HG02610 (cell line): ENCODE measurements around the gene CHMP1B.
A peak's percentile ranks its signal among the peaks of the same experiment; 100 is the strongest.

Experiments used
- ATAC-seq: cut with Tn5 transposase; IDR thresholded peaks from one replicate; pipeline ENCODE4 v1.9.1; 2021; ENCODE audit warnings: mild to moderate bottlenecking, moderate library complexity; ENCODE audit not compliant: unreplicated experiment

Gene CHMP1B, protein sequence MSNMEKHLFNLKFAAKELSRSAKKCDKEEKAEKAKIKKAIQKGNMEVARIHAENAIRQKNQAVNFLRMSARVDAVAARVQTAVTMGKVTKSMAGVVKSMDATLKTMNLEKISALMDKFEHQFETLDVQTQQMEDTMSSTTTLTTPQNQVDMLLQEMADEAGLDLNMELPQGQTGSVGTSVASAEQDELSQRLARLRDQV

DNA sequence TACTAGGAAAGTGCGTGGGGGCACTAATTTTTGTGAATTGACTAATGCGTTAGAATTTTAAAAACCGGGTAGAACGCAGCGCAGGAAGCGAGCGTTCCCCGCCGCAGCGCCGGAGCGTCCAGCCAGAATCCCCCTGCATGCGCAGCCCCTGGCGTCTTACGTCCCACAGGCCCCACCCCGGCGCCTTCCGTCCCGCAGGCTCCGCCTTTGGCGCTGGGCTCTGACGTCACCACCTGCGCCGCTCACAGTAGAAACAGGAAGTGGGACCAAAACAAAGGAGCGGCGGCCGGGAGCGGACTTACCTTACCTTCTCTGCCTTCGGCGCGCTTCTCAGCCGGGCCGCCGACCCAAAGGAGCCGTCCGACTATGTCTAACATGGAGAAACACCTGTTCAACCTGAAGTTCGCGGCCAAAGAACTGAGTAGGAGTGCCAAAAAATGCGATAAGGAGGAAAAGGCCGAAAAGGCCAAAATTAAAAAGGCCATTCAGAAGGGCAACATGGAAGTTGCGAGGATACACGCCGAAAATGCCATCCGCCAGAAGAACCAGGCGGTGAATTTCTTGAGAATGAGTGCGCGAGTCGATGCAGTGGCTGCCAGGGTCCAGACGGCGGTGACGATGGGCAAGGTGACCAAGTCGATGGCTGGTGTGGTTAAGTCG is at the start of gene CHMP1B:
Gene CHMP1B (plus strand): TSS at position 268 of the 660 bp plus-strand sequence. CDS start 99 bp downstream, at position 367.
- peak; percentile 96 for ATAC-seq

DNA sequence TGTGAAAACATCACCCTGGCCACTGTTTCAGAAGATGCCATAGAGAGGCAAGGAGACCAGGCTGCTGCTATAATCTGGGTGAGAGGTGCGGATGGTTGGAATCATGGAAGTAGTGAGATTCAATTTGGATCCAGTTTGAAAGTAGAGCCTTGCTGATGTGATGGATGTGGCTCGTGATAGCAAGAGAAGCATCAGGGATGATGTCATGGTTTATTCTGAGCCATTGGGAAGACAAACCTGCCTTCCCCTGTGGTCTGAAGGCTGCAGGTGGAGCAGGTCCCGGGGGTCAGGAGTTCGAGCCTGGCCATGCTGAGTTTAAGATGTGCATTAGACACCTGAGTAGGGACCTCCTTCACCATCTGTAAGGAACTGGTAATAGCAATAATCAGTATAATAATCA is 49.6 kb upstream of the CHMP1B start:
- ATAC-seq: no peak

DNA sequence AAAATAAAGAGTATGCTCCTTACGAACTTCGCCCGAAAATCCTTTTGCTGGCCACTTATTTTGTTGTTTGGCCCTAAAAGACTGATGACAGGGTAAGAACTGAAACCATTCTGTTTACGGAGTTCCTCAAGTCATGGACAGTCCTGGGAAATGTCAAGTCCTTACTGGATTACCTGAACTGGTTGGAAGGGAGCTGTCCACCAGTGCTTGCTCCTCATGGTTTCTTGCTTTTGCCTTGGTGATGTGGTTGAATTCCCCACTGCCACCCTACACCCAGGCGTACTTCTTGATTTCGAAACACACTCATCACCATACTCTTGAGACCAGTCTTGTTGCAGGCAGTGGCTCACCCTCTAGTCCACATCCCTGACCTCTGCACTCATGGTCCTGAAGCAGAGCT is 49.1 kb upstream of the CHMP1B start:
- no peak for ATAC-seq

DNA sequence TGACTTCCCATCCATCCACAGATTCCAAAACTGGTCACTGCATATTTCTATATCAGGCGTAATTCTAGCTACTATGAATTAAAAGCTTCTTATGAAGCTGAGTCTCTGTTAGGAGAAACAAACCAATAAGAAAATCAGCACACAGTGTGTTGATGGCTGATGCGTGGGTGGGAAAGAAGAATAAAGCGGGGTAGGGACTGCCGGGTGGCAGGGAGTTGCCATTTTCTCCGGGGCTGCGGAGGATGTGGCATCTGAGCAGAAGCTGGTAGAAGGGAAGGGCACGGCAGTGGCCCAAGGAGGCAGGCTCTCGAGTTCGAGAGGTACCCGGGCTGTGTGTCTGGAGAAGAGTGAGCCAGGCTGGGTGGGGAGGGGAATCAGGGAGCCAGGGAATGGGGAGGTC is 48.6 kb upstream of the CHMP1B start:
- no peak for ATAC-seq

DNA sequence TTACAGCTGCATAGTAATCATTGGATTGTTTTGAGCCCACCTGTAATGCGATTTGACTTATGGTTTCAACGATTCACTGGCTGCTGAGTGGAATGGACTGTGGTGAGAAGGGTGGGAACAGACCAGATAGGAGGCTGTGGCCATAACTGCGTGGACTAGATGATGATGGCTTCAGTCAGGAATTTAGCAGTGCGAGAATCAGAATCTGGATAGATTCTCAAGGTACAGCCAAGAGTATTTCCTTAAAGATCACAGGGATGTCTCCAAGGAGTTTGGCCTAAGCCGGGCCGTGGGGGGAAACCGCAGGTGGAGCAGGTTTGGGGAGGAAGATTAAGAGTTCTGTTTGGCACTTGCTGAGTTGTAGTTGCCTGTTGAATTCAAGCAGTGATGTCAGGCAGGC is 44.0 kb upstream of the CHMP1B start:
- ATAC-seq: no peak

DNA sequence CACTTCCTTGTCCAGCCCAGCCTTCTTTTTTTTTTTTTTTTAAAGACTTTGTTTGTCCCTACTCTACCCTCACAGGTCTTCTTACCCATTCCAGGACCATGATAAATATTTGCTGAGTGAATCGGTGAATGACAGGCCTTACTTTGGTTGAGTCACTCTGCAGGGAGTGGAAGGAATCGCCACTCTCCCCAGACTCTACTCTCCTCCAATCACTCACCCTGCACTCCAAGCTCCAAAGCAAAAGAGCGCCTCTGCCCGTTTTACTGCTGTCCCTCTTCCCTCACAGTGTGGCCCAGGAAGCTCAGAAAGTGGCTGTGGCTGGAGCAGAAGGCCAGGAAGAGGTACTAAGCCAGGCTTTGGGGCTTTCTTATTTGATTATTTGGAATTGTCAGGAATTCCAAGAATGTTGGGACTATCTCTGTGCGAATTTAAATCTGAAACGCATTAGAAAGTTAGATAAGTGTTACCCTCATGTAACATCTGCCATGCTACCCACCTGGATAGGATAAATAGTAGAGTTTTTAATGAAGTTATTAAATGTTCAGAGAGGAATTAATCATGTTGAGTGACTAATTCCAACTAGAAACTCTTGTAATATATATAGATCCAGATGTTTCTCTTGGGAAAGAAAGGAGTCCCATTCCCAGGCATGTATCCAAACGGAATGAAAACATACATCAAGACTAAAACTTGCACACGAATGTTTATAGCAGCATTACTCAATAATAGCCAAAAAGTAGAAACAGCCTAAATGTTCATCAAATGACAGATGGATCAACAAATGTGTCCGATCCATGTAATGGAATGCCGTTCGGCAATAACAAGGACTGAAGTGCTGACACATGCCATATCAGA is 43.0 kb upstream of the CHMP1B start:
- no peak for ATAC-seq

DNA sequence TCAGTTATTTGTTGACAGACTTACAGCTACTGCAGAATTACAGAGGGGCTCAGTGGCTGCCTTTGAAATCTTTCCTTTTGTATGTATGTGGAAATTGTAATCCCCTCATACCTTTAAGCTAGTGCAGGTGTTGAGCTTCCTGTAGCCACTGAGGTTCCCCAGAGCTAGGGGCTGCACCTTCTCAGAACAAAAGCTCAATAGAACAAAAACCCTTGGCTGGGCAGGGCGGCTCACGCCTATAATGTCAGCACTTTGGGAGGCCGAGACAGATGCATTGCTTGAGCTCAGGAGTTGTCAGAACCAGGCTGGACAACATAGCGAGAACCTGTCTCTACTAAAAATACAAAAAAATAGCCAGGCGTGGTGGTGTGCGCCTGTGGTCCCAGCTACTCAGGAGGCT is 41.3 kb upstream of the CHMP1B start:
- ATAC-seq: no peak

DNA sequence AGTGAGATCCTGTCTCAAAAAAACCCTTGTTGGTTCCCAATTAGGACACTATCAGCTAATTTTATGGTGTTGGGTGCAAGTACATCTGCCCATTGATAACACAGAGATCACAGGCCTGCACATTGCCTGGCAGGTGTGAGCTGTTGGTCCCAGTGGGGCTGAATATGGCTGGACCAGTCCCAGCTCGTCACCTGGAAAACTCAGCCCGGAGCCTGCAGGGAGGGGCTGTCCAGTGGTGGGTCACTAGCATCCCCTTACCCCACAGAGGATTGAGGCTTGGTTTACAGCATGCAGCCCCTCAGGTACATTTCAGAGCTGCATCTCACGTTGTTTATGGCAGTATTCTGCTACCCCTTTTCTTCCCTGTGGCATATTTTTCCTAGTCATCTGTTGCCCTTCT is 40.8 kb upstream of the CHMP1B start:
- no peak for ATAC-seq

DNA sequence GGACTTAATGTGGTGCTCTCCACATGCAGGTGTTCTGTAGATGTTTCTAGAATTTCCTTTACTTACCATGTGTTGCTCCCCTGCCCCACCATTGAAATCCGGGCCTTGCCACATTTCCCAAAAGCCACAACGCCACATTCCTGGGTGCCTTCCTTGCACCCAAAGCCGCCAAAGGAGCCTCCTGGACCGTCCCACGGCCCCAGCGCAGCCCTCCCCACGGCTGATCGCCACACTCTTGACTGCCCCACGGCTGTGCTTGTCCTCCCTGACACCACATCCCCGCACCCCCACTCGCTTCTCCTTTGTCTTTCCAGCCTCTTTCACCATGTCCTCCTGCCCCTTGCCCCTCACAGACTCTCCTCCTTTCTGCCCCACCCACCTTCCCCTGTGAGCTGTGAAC is 40.2 kb upstream of the CHMP1B start:
- no peak for ATAC-seq

DNA sequence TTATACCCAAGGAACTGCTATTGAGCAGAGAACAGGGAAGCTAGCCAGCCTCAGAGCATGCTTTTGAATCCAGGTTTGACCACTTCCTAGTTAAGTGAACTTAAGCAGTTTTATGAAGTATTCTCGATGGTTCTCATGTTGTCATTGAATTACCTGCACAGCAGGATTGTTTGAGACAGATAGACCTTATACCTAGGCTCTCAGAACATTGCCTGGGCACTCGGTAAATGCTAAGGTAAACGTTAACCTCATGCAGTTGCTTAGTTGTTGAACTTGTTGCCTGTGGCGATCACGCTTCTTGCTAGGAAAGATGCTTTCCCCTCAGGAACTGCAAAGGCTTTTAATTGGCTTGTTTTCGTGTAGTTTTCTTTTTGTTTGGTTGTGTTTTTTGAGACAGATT is 34.0 kb upstream of the CHMP1B start:
- no peak for ATAC-seq

DNA sequence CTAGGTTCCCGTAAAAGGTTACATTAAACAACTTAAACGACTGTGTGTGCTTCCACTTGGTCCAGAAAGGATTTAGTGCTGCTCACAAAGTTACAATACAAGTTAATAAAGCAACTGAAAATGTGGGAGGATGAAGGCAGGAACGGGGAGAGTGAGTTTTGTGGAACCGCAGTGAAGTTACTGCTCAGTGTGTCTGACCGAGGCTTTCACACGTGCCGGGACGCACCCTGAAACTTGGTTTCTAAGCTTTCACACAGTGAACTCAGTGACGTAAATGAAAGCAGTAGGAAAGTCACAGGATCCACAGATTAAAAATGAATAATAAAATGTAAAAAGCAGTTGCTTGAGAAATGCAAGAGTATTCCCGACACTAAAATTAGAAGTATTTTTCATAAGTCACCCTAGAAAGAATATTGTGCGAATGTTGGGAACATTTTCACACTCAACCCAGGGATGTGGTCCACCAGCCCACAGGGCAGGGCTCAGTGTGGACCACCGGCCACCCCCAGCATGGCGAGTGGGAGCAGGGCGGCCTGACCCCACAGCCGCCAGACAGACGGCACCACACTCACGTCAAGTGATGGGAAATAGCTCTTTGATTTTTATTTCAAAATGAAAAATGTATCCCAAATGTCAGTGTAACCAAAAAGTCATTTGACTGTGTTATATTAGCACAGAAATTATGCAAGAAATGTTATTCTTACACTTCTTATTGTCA is 32.6 kb upstream of the CHMP1B start:
- ATAC-seq: no peak

DNA sequence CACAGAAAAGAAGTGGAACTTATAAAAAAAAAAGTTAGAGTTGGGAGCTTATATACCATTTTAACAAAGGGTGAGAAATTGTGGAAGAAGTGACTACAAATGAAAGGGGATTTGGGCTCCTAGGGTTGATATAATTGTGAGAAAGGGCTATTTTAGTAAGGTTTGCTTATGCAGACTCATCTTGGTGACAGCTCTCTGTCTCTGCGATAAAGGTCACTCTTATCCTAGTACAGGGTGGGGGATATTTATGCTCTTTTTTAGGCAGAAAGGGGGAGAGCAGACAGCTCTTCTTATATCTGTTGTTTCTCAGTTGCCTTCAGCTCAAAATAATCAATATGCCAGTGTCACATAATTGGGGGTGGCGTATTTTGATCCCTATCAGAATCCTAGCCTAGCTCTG is 31.3 kb upstream of the CHMP1B start:
- no peak for ATAC-seq

DNA sequence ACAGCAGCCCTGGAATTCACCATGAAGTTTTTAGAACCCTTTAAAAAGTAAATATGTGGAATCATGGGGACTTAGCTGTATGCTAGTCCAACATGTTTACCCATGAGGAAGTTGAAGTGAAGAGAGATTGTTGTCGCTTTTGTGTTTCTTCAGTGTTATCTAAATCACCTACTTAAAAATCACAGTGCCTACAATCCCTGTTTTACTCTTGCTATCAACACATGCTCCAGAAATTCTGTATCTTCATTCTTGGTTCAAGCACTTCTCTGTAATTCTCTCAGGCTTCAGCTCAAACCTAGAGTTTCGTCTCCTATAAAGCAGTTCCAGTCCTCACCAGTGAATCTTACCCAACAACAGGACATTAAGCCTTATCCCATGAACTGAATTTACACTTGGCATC is 30.5 kb upstream of the CHMP1B start:
- no peak for ATAC-seq

DNA sequence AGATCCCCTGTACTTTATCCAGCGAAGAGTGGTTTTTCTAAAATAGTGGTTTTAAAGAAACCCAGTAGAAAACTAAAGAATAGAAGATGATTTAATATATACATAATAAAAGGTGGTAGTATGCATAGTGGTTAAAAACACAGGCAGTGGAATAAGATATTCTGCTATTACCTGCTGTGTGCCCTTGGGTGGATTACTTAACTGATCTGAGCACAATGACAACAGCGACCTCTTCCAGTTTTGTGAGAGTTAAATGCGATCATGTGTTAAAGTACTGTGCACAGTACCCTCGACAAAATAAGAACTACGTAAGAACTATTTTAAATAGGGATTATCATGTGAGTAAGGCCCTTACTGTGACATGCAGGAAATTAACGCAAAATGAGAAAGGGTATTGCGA is 30.0 kb upstream of the CHMP1B start:
- ATAC-seq: no peak

DNA sequence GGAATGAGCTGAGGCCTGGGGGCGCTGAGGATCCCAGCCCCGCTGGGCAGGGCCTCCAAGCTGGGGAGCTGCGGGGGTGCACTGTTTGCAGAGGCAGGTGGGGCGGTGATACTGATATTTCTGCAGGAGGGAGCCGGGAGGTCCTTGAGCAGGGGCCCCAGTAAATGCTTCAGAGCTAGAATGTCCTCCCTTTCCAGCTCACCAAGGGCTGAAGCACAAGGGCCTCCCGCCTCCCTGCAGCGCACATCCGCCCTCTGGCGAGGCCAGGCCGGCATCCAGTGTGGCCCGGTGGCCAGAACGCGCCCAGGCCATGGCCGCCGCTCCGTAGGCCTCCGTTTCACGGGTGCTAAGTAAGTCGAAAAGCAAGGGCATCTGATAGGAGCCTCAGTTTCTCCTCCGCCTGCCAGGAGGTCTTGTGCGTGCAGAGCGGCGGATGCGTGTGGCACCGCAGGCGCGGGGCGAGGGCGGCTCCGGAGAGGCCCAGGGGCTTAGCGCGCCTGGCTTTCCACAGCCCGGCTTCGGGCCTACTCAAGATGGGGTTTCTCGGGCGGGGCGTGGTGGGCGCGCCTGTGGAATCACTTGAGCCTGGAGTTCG is 29.5 kb upstream of the CHMP1B start:
- no peak for ATAC-seq

DNA sequence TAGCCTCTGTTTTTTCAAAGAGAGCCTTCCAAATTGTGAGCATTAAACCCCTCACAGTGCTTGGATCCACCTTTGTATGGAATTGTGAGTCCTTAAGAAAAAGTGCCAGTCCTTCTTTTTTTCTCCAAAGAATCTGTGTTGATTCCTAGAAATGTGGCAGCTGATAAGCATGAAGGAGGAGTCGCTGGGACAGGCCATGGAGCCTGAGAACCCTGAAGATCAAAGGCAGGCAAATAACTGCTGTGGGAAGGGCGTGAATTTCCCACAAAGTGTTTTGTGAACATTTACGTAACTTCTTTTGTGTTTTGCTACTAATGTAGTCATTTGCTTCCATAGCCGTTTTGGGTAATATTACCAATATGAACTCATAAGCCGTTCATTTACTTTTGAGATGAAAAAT is 27.7 kb upstream of the CHMP1B start:
- ATAC-seq: no peak

DNA sequence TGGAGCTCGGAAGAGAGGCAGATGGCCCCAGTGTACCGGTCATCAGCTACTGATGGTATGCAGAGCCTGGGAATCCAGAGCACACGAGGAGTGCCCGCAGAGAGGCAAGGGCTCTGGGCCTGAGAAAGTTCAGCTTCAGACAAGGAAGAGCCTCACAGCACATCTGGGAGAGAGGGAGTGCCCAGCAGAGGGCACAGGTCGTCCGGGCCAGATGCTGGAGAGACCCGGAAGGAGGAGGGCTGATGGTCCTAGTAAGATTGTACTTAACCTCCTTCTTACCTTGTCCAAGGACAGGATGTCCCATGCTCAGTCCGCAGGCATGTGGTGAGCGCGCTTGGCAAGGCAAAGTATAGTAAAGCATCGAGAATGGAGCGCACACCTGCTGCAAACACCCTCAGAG is 24.4 kb upstream of the CHMP1B start:
- no peak for ATAC-seq

DNA sequence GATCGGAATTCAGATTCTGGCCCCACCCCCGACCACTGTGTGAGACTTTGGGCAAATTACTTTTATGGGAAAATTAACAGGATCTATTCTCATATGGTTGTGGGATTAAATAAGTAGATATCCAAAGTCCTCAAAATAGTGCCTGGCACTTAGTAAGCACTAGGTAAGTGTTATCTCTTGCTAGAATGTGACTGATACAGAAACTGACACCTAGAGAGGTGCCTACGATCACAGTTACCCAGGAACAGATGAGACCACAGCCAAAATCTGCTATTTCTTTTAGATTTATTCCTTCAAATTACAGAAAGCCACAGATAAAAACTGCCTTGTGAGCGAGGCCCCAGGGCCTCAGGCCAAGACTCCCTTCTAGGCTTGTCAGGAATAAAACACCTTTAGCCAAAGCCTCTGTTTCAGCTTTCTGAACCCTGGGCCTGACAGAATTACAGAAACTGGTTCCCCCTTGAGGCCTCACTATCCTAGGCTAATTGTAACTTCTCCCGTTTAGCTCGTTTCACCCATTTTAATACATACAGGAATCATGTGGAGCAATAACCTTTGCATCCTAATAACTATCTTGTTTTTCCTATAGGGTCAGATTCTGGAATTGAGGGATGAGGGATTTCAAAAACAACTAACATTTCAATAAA is 22.3 kb upstream of the CHMP1B start:
- no peak for ATAC-seq

DNA sequence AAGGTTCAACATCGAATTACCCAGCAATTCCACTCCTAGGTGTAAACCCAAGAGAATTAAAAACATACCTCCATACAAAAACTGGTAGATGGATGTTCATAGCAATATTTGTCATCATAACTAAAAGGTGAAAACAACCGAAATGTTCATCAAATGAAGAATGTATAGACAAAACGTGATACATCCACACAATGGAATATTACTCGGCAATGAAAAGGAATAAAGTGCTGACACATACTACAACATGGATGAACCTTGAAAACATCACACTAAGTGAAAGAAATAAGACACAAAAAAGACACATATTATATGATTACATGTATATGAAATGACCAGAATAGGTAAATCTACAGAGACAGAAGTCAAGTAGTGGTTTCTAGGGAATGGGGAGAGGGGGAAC is 20.6 kb upstream of the CHMP1B start:
- no peak for ATAC-seq

DNA sequence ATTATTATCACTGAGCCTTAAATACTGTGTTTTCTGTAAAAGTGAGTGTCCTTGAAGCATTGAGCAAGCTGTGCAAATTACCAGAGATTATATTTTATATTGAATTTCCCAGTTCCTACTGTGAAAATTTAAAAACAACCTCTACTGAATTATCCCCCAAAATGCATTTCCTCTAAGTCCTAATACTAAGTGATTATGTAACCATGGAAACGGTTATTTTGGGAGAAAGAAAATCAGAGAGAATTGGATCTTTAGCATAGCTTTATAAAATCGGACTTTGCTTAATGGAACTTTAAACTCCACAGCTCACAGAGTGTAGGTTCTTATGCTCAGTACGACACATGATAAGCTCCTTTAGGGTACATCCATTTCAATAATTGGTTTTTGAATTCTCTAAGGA is 19.3 kb upstream of the CHMP1B start:
- ATAC-seq: no peak

DNA sequence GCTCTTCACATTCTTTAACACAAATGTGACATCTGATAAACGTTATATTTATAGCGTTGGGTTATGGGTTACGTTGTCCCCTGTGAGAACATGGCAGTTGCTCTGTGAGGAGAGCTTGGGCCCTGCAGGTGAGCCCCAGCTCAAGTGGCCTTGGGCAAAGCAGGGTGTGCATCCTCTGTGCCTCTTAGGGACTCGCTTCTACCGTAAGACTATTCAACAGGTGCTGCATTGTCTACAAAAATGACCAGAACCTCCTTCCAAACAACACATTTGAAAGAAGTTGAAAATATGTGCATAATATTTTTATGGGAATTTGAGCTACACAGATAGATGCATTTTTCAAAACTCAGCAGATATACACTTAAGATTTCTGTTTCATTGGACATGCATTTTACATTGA is 16.4 kb upstream of the CHMP1B start:
- no peak for ATAC-seq
